Upper lobe of left lung (tissue), 4 donors: Measurements from ENCODE around the gene EID1.

Source experiments
- CTCF ChIP-seq, 6 experiments: fragments of 450-650 bp in 4 of 6; fragments of 200-600 bp in 2 of 6; sonication (generic) in 2 of 6; IDR thresholded peaks; one replicate each; pipeline ENCODE4 v1.5.1; 2016 to 2019; ENCODE audit warnings: antibody characterized with exemption in 6 of 6
- POLR2A ChIP-seq, 4 donors: fragments of 450-650 bp; IDR thresholded peaks; one replicate each; pipeline ENCODE4 v1.5.1; 2016 to 2017; ENCODE audit warnings: antibody characterized with exemption in 4 of 4, mild to moderate bottlenecking in 2 of 4

GRCh38 chr15:48904758-48905157, 26.8 kb downstream of the EID1 start:
- no peak for TF ChIP-seq POLR2A (IDR thresholded peaks at IDR 0.05)
- TF ChIP-seq CTCF (IDR thresholded peaks at IDR 0.05): no peak
